CD4-positive, alpha-beta memory T cell (primary cell): ENCODE measurements around the gene PHF12. TPM values are rescaled to one million over a fixed set of nuclear protein-coding genes. Genes with fewer than 3 reads are reported as not detected.

Source experiments
- CTCF ChIA-PET: fragments of 350-600 bp; sonication (Branson Sonifier 250); formaldehyde crosslinking; loops from one replicate; lab custom pipeline; 2021; ENCODE audit warnings: inconsistent platforms; ENCODE audit not compliant: partially characterized antibody; lab: Charles Lee
- POLR2A ChIA-PET: fragments of 350-600 bp; sonication (Branson Sonifier 250); formaldehyde crosslinking; loops from one replicate; lab custom pipeline; 2021; ENCODE audit not compliant: partially characterized antibody; lab: Charles Lee
- DNase-seq, 5 donors: peaks; one replicate each; pipeline versions ENCODE4 v3.0.0 to v3.0.0-alpha.2; 2020 to 2022; ENCODE audit warnings: mixed read lengths in 1 of 5
- H3K27ac ChIP-seq: one replicate; pipeline ENCODE4 v1.7.0; 2013; ENCODE audit warnings: low read depth, low read length
- H3K27me3 ChIP-seq: 2 replicates; pipeline ENCODE4 v1.7.0; 2013; ENCODE audit warnings: mild to moderate bottlenecking, low read length, moderate library complexity; ENCODE audit not compliant: insufficient read depth
- H3K36me3 ChIP-seq: 2 replicates; pipeline ENCODE4 v1.7.0; 2013; ENCODE audit warnings: mild to moderate bottlenecking, low read length, moderate library complexity; ENCODE audit not compliant: insufficient read depth
- H3K4me1 ChIP-seq: 2 replicates; pipeline ENCODE4 v1.7.0; 2013; ENCODE audit warnings: mild to moderate bottlenecking, low read length, moderate library complexity; ENCODE audit not compliant: insufficient read depth
- H3K4me3 ChIP-seq, 2 donors: one replicate each; pipeline ENCODE4 v1.7.0; 2013; ENCODE audit warnings: low read length in 2 of 2, mild to moderate bottlenecking in 1 of 2
- H3K9me3 ChIP-seq, 2 donors: one replicate each; pipeline ENCODE4 v1.7.0; 2013; ENCODE audit warnings: low read length in 2 of 2, control low read depth in 1 of 2; ENCODE audit not compliant: control insufficient read depth in 1 of 2
- H3K27ac Mint-ChIP-seq, 7 donors: one replicate each; pipeline ENCODE4 v1.8.0; 2020 to 2021; ENCODE audit warnings: mixed read lengths in 7 of 7, mild to moderate bottlenecking in 6 of 7, inconsistent platforms in 3 of 7, moderate library complexity in 3 of 7
- H3K27me3 Mint-ChIP-seq, 2 donors: one replicate each; pipeline ENCODE4 v1.8.0; 2020 to 2021; ENCODE audit warnings: mixed read lengths in 2 of 2
- H3K36me3 Mint-ChIP-seq, 2 donors: one replicate each; pipeline ENCODE4 v1.8.0; 2020 to 2021; ENCODE audit warnings: mixed read lengths in 2 of 2, inconsistent platforms in 1 of 2, mild to moderate bottlenecking in 1 of 2
- H3K4me1 Mint-ChIP-seq, 4 donors: one replicate each; pipeline ENCODE4 v1.8.0; 2020 to 2021; ENCODE audit warnings: mixed read lengths in 4 of 4, mild to moderate bottlenecking in 1 of 4
- H3K4me3 Mint-ChIP-seq, 8 donors: one replicate each; pipeline ENCODE4 v1.8.0; 2020 to 2021; ENCODE audit warnings: mixed read lengths in 8 of 8, mild to moderate bottlenecking in 7 of 8, moderate library complexity in 6 of 8, inconsistent platforms in 3 of 8
- H3K9me3 Mint-ChIP-seq, 8 donors: one replicate each; pipeline ENCODE4 v1.8.0; 2020 to 2021; ENCODE audit warnings: mixed read lengths in 8 of 8, mild to moderate bottlenecking in 5 of 8, inconsistent platforms in 3 of 8, moderate library complexity in 1 of 8
- intact Hi-C: fragments of 100-400 bp; cut with micrococcal nuclease; formaldehyde crosslinking; loops from one replicate; pipeline ENCODE4 v1.15.1; 2023
- polyA plus RNA-seq, 2 donors: library from polyadenylated mRNA; unstranded; fragments of 300-500 nt; fragmentation: Illumina TruSeq; gene quantifications; one replicate each; pipeline ENCODE4 v1.2.3, GENCODE V29; 2021
- total RNA-seq, 2 experiments: library from RNA; stranded (reverse); gene quantifications; one replicate each; pipeline ENCODE4 v1.2.3, GENCODE V29; 2021

Gene PHF12
- total RNA-seq (100 to 1,000 TPM; 125 to 135 TPM), polyA plus RNA-seq (10 to 100 TPM in 1 of 2 donors, 1 to 10 TPM in 1; 5.0 to 12.7 TPM)

GRCh38 chr17:28951428-28951990 lies at the start of gene PHF12:
TSS of gene PHF12 (minus strand) at chr17:28951518. CDS start at chr17:28950960, 558 bp downstream.
- no peaks in the 10 kb centered on the region for H3K9me3 Mint-ChIP-seq
- Histone ChIP-seq H3K4me3 (peak within 1 kb of the TSS; percentile 86 to 94), H3K27me3 (no peaks in the 10 kb centered on the region), H3K9me3 (no peaks in the 10 kb centered on the region), H3K4me1 (peaks cover 37% of the 10 kb centered on the region), H3K36me3 (no peaks in the 10 kb centered on the region), H3K27ac (peak within 1 kb of the TSS; percentile 86)
- peaks cover 16 to 28% (median 23%) of the 10 kb centered on the region in 4 donors for H3K4me1 Mint-ChIP-seq
- peak within 1 kb of the TSS; percentile 93 to 97 (median 96) for H3K4me3 Mint-ChIP-seq
- DNase-seq: peak; percentile 99 to 100 (median 100)
- peaks cover 6 to 24% of the 10 kb centered on the region in 2 donors for H3K36me3 Mint-ChIP-seq
- ChIA-PET POLR2A (interaction anchor here (0.7 to 9.9 kb wide), 39 partner anchors 14 to 666 kb away, joined by 3 to 257 read pairs (median 4); partner anchors contain the start of genes ABHD15, BLTP2, DHRS13 and FAM222B), CTCF (interaction anchor here (0.7 to 7.4 kb wide), 12 partner anchors 14 to 304 kb away, joined by 3 to 95 read pairs (median 10); partner anchors contain the start of genes DHRS13, FLOT2, NEK8 and RPL23A)
- peak within 1 kb of the TSS; percentile 94 to 97 (median 97) for H3K27ac Mint-ChIP-seq
- H3K27me3 Mint-ChIP-seq: no peaks in the 10 kb centered on the region
- intact Hi-C loops: loop anchor here (2.0 to 5.0 kb wide), 3 partner anchors 109 to 304 kb away; partner anchors contain the start of genes BLTP2, FAM222B, SDF2 and SUPT6H

GRCh38 chr17:29000973-29001372 lies 49.7 kb upstream of the PHF12 start:
- ChIA-PET CTCF (no interaction called here), POLR2A (no interaction called here)
- no peaks in the 10 kb centered on the region for H3K9me3 Mint-ChIP-seq
- H3K27ac Mint-ChIP-seq: no peak overlapping the region
- H3K27ac ChIP-seq: no peak overlapping the region
- peaks cover 24 to 35% of the 10 kb centered on the region in 2 donors for H3K27me3 Mint-ChIP-seq
- H3K4me3 Mint-ChIP-seq: no peak overlapping the region
- H3K36me3 ChIP-seq: no peaks in the 10 kb centered on the region
- no peaks in the 10 kb centered on the region for H3K9me3 ChIP-seq
- H3K4me3 ChIP-seq: no peak overlapping the region
- H3K4me1 Mint-ChIP-seq: no peaks in the 10 kb centered on the region
- H3K4me1 ChIP-seq: peaks cover under 1% of the 10 kb centered on the region
- DNase-seq: no peak
- H3K27me3 ChIP-seq: peaks cover 14% of the 10 kb centered on the region
- no peaks in the 10 kb centered on the region for H3K36me3 Mint-ChIP-seq
- intact Hi-C loops: no loop called here

GRCh38 chr17:28999206-28999605 lies 47.9 kb upstream of the PHF12 start:
- Mint-ChIP-seq H3K9me3 (no peaks in the 10 kb centered on the region), H3K27me3 (peaks cover 19 to 35% of the 10 kb centered on the region in 2 donors), H3K36me3 (no peaks in the 10 kb centered on the region), H3K27ac (no peak overlapping the region), H3K4me1 (no peaks in the 10 kb centered on the region), H3K4me3 (no peak overlapping the region)
- Histone ChIP-seq H3K4me3 (no peak overlapping the region), H3K4me1 (no peaks in the 10 kb centered on the region), H3K27ac (no peak overlapping the region), H3K9me3 (no peaks in the 10 kb centered on the region), H3K27me3 (peaks cover 9% of the 10 kb centered on the region), H3K36me3 (no peaks in the 10 kb centered on the region)
- CTCF ChIA-PET: interaction anchor here (1.0 kb wide), 1 partner anchor 15 kb away, joined by 3 read pairs; no protein-coding TSS in a partner anchor
- POLR2A ChIA-PET: no interaction called here
- DNase-seq: no peak
- intact Hi-C loops: no loop called here

GRCh38 chr17:28997806-28998205 lies 46.5 kb upstream of the PHF12 start:
- ChIA-PET POLR2A (no interaction called here), CTCF (no interaction called here)
- no peaks in the 10 kb centered on the region for H3K4me1 Mint-ChIP-seq
- no peaks in the 10 kb centered on the region for H3K9me3 Mint-ChIP-seq
- H3K36me3 Mint-ChIP-seq: no peaks in the 10 kb centered on the region
- intact Hi-C loops: no loop called here
- no peak overlapping the region for H3K27ac Mint-ChIP-seq
- Histone ChIP-seq H3K36me3 (no peaks in the 10 kb centered on the region), H3K4me1 (no peaks in the 10 kb centered on the region), H3K9me3 (no peaks in the 10 kb centered on the region), H3K27ac (no peak overlapping the region), H3K27me3 (peaks cover 3% of the 10 kb centered on the region), H3K4me3 (no peak overlapping the region)
- no peak for DNase-seq
- H3K27me3 Mint-ChIP-seq: peaks cover 12 to 31% of the 10 kb centered on the region in 2 donors
- no peak overlapping the region for H3K4me3 Mint-ChIP-seq

GRCh38 chr17:28996554-28997096 lies 45.3 kb upstream of the PHF12 start:
- intact Hi-C loops: no loop called here
- Mint-ChIP-seq H3K4me1 (no peaks in the 10 kb centered on the region), H3K27me3 (peaks cover 10 to 29% of the 10 kb centered on the region in 2 donors), H3K36me3 (no peaks in the 10 kb centered on the region), H3K27ac (peak overlapping the region in 1 of 7 donors; percentile 62), H3K4me3 (no peak overlapping the region), H3K9me3 (no peaks in the 10 kb centered on the region)
- no peak for DNase-seq
- ChIA-PET CTCF (interaction anchor here (0.8 to 1.7 kb wide), 2 partner anchors 120 to 122 kb away, joined by 3 to 4 read pairs; no protein-coding TSS in a partner anchor), POLR2A (no interaction called here)
- H3K27ac ChIP-seq: no peak overlapping the region
- peaks cover 3% of the 10 kb centered on the region for H3K27me3 ChIP-seq
- H3K36me3 ChIP-seq: no peaks in the 10 kb centered on the region
- H3K4me3 ChIP-seq: no peak overlapping the region
- no peaks in the 10 kb centered on the region for H3K9me3 ChIP-seq
- no peaks in the 10 kb centered on the region for H3K4me1 ChIP-seq

GRCh38 chr17:28993645-28994426 lies 42.5 kb upstream of the PHF12 start:
- no peak overlapping the region for H3K27ac Mint-ChIP-seq
- intact Hi-C loops: no loop called here

More at GRCh38 chr17:28993645-28994426, 42.5 kb upstream of the PHF12 start:
- CTCF ChIA-PET: interaction anchor here (0.7 kb wide), 1 partner anchor 123 kb away, joined by 3 read pairs; no protein-coding TSS in a partner anchor
- DNase-seq: no peak
- Mint-ChIP-seq H3K27me3 (peaks cover 8 to 24% of the 10 kb centered on the region in 2 donors), H3K4me1 (no peaks in the 10 kb centered on the region), H3K36me3 (no peaks in the 10 kb centered on the region), H3K4me3 (no peak overlapping the region), H3K9me3 (no peaks in the 10 kb centered on the region)
- POLR2A ChIA-PET: no interaction called here
- Histone ChIP-seq H3K27me3 (no peaks in the 10 kb centered on the region), H3K4me1 (no peaks in the 10 kb centered on the region), H3K4me3 (no peak overlapping the region), H3K36me3 (no peaks in the 10 kb centered on the region), H3K27ac (no peak overlapping the region), H3K9me3 (no peaks in the 10 kb centered on the region)
